WTC11 (cell line): ENCODE results near the gene E2F4. TPM values are rescaled to one million over a fixed set of nuclear protein-coding genes. Genes with fewer than 3 reads are reported as not detected.

Source experiments
- ATAC-seq: fragments of 200-7000 bp; cut with Tn5 transposase; 2 replicates; pipeline ENCODE4 v1.10.0; 2021; ENCODE audit warnings: mild to moderate bottlenecking, moderate library complexity
- CTCF ChIA-PET: fragments of 300-600 bp; sonication (Branson Sonifier 250); formaldehyde crosslinking; loops from one replicate; lab custom pipeline; 2021; ENCODE audit warnings: antibody characterized with exemption; lab: Charles Lee
- POLR2A ChIA-PET: fragments of 350-600 bp; sonication (Branson Sonifier 250); formaldehyde crosslinking; loops from one replicate; lab custom pipeline; 2021; ENCODE audit warnings: antibody characterized with exemption; lab: Charles Lee
- DNase-seq: peaks from one replicate; pipeline ENCODE4 v3.0.0; 2021; ENCODE audit warnings: low spot score
- H3K27ac Mint-ChIP-seq: 2 replicates; pipeline ENCODE4 v1.8.0; 2021; ENCODE audit warnings: mixed read lengths
- H3K27me3 Mint-ChIP-seq: 2 replicates; pipeline ENCODE4 v1.8.0; 2021; ENCODE audit warnings: low read depth, mild to moderate bottlenecking, moderate library complexity, mixed read lengths
- H3K36me3 Mint-ChIP-seq: 2 replicates; pipeline ENCODE4 v1.8.0; 2021; ENCODE audit warnings: mixed read lengths
- H3K4me1 Mint-ChIP-seq: 2 replicates; pipeline ENCODE4 v1.8.0; 2022; ENCODE audit warnings: mixed read lengths
- H3K4me3 Mint-ChIP-seq: 2 replicates; pipeline ENCODE4 v1.8.0; 2021; ENCODE audit warnings: mild to moderate bottlenecking, moderate library complexity, mixed read lengths
- H3K9me3 Mint-ChIP-seq: 2 replicates; pipeline ENCODE4 v1.8.0; 2021; ENCODE audit warnings: mixed read lengths
- AR ChIP-seq: fragments of 250-450 bp; sonication (Bioruptor Pico); IDR thresholded peaks from 2 replicates; pipeline ENCODE4 v1.9.0; 2021; ENCODE audit warnings: mild to moderate bottlenecking
- ARID4B ChIP-seq: sonication (generic); formaldehyde crosslinking; IDR thresholded peaks from 2 replicates; pipeline ENCODE4 v1.8.0; 2023; ENCODE audit warnings: missing genetic modification reagents, mild to moderate bottlenecking, borderline replicate concordance
- CREM ChIP-seq: sonication (generic); formaldehyde crosslinking; IDR thresholded peaks from 2 replicates; pipeline ENCODE4 v1.8.1; 2022; ENCODE audit warnings: mild to moderate bottlenecking, missing genetic modification reagents, moderate library complexity
- FOXK1 ChIP-seq: sonication (generic); formaldehyde crosslinking; IDR thresholded peaks from 2 replicates; pipeline ENCODE4 v1.8.0; 2022; ENCODE audit warnings: mild to moderate bottlenecking, moderate library complexity, missing genetic modification reagents
- FOXP1 ChIP-seq: sonication (generic); formaldehyde crosslinking; IDR thresholded peaks from 2 replicates; pipeline ENCODE4 v1.8.0; 2022; ENCODE audit warnings: missing genetic modification reagents, mild to moderate bottlenecking, moderate library complexity, borderline replicate concordance
- GABPB1 ChIP-seq: sonication (generic); formaldehyde crosslinking; IDR thresholded peaks from 2 replicates; pipeline ENCODE4 v1.8.1; 2023; ENCODE audit warnings: mild to moderate bottlenecking, missing genetic modification reagents
- JUN ChIP-seq: sonication (generic); formaldehyde crosslinking; IDR thresholded peaks from 2 replicates; pipeline ENCODE4 v1.8.0; 2023; ENCODE audit warnings: mild to moderate bottlenecking, missing genetic modification reagents
- KAT7 ChIP-seq: sonication (generic); formaldehyde crosslinking; IDR thresholded peaks from 2 replicates; pipeline ENCODE4 v1.8.1; 2023; ENCODE audit warnings: missing genetic modification reagents, mild to moderate bottlenecking, borderline replicate concordance
- NFATC4 ChIP-seq: fragments of 250-450 bp; sonication (Bioruptor Pico); IDR thresholded peaks from 2 replicates; pipeline ENCODE4 v1.9.0; 2021; ENCODE audit warnings: mild to moderate bottlenecking
- NFE2L1 ChIP-seq: sonication (generic); formaldehyde crosslinking; IDR thresholded peaks from 2 replicates; pipeline ENCODE4 v1.8.1; 2023; ENCODE audit warnings: missing genetic modification reagents
- NR1H2 ChIP-seq: sonication (generic); formaldehyde crosslinking; IDR thresholded peaks from 2 replicates; pipeline ENCODE4 v1.9.0; 2021; ENCODE audit warnings: mild to moderate bottlenecking, moderate library complexity, missing genetic modification reagents
- OVOL2 ChIP-seq: fragments of 250-450 bp; sonication (Bioruptor Pico); IDR thresholded peaks from 2 replicates; pipeline ENCODE4 v1.9.0; 2021; ENCODE audit warnings: mild to moderate bottlenecking, borderline replicate concordance
- RELA ChIP-seq: sonication (generic); formaldehyde crosslinking; IDR thresholded peaks from 2 replicates; pipeline ENCODE4 v1.8.1; 2022; ENCODE audit warnings: missing genetic modification reagents, mild to moderate bottlenecking, borderline replicate concordance
- SP1 ChIP-seq: sonication (generic); formaldehyde crosslinking; conservative IDR thresholded peaks from 2 replicates; pipeline ENCODE4 v1.8.1; 2022; ENCODE audit warnings: missing genetic modification reagents
- ZNF396 ChIP-seq: fragments of 250-450 bp; sonication (Bioruptor Pico); IDR thresholded peaks from 2 replicates; pipeline ENCODE4 v1.8.0; 2021; ENCODE audit warnings: mild to moderate bottlenecking, moderate library complexity, borderline replicate concordance
- total RNA-seq: library from RNA; stranded (reverse); gene quantifications from 3 replicates; pipeline ENCODE4 v1.2.3, GENCODE V29; 2021
- TF ChIP-seq, protein P1 (sequence below): sonication (generic); formaldehyde crosslinking; IDR thresholded peaks from 2 replicates; pipeline ENCODE4 v1.8.1; 2023; ENCODE audit warnings: mild to moderate bottlenecking, missing genetic modification reagents
- TF ChIP-seq, protein P2 (sequence below): fragments of 200-600 bp; IDR thresholded peaks from 2 replicates; pipeline ENCODE4 v1.8.0; 2022; ENCODE audit warnings: antibody characterized with exemption
- TF ChIP-seq, protein P3 (sequence below): sonication (generic); formaldehyde crosslinking; IDR thresholded peaks from 2 replicates; pipeline ENCODE4 v1.8.1; 2022; ENCODE audit warnings: missing genetic modification reagents, borderline replicate concordance

Gene E2F4
- total RNA-seq, 1 experiment from 2014 or later, result 85.0 TPM

- ATAC-seq, result no peak
- ChIA-PET CTCF (interaction anchor here (0.5 to 3.6 kb wide), 3 partner anchors 10 to 133 kb away, joined by 3 to 10 read pairs (median 4); no protein-coding TSS in a partner anchor), POLR2A (no interaction called here)
- Mint-ChIP-seq H3K27ac (no peak overlapping the region), H3K4me1 (no peaks in the 10 kb centered on the region), H3K4me3 (no peak overlapping the region), H3K9me3 (no peaks in the 10 kb centered on the region)
- no peak for TF ChIP-seq KAT7 (CRISPR knock-in tag)
- TF ChIP-seq, protein P1, sequence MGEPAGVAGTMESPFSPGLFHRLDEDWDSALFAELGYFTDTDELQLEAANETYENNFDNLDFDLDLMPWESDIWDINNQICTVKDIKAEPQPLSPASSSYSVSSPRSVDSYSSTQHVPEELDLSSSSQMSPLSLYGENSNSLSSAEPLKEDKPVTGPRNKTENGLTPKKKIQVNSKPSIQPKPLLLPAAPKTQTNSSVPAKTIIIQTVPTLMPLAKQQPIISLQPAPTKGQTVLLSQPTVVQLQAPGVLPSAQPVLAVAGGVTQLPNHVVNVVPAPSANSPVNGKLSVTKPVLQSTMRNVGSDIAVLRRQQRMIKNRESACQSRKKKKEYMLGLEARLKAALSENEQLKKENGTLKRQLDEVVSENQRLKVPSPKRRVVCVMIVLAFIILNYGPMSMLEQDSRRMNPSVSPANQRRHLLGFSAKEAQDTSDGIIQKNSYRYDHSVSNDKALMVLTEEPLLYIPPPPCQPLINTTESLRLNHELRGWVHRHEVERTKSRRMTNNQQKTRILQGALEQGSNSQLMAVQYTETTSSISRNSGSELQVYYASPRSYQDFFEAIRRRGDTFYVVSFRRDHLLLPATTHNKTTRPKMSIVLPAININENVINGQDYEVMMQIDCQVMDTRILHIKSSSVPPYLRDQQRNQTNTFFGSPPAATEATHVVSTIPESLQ (CRISPR knock-in tag), result no peak
- no peak for TF ChIP-seq FOXP1 (CRISPR knock-in tag)
- TF ChIP-seq GABPB1 (CRISPR knock-in tag), result no peak
- TF ChIP-seq CREM (CRISPR knock-in tag), result no peak
- TF ChIP-seq, protein P2, sequence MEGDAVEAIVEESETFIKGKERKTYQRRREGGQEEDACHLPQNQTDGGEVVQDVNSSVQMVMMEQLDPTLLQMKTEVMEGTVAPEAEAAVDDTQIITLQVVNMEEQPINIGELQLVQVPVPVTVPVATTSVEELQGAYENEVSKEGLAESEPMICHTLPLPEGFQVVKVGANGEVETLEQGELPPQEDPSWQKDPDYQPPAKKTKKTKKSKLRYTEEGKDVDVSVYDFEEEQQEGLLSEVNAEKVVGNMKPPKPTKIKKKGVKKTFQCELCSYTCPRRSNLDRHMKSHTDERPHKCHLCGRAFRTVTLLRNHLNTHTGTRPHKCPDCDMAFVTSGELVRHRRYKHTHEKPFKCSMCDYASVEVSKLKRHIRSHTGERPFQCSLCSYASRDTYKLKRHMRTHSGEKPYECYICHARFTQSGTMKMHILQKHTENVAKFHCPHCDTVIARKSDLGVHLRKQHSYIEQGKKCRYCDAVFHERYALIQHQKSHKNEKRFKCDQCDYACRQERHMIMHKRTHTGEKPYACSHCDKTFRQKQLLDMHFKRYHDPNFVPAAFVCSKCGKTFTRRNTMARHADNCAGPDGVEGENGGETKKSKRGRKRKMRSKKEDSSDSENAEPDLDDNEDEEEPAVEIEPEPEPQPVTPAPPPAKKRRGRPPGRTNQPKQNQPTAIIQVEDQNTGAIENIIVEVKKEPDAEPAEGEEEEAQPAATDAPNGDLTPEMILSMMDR, result no peak
- no peak for TF ChIP-seq JUN (CRISPR knock-in tag)
- no peak for TF ChIP-seq ARID4B (CRISPR knock-in tag)
- TF ChIP-seq OVOL2, result no peak
- TF ChIP-seq SP1 (CRISPR knock-in tag), result no peak
- TF ChIP-seq, all 79 proteins: peak for 0
- no peak for DNase-seq
- peaks cover 29% of the 10 kb centered on the region for H3K36me3 Mint-ChIP-seq
- H3K27me3 Mint-ChIP-seq, result peaks cover 7% of the 10 kb centered on the region
These were observed 46.2 kb upstream of the E2F4 start for GRCh38 chr16:67145746-67146145.

DNA sequence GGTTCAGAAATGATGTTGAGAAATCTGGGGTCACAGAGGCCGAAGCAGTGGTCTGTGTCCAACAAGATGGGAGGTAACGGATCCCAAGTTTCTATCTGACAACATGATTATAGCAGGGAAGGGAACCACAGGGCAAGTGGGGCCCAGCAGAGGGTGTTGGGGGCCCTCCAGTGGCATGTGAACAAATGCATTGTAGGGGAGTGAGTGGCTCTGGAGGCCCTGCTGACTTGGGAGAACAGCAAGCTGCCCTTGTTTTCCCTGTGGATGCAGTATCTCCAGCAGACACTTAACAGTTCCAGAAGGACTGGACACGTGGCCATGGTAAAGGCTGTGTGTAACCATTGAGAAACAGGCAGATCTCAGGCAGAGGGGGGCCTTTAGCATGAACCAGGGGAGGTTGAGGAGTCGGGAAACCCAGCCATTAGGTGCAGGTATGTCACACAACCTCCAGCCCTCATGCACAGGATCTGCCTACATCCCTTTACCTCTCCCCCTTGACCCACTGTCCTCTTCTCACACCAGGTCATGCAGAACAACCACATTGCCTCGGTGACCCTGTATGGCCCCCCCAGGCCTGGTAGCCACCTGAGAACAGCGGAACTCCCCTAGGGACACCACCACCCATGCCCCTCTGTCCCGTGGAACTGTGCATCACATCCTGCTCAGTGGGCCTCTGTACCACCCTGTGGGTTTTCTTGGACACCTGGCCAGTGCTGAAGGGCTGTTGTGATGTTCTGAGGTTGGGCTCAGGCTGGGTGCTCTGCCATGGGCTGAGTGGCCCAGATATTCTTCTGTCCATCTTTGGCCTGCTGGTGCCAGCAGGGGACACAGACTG lies 45.2 kb upstream of the E2F4 start:
- Mint-ChIP-seq H3K27me3 (peaks cover 16% of the 10 kb centered on the region), H3K4me1 (peaks cover 7% of the 10 kb centered on the region), H3K36me3 (peaks cover 25% of the 10 kb centered on the region), H3K4me3 (no peak overlapping the region), H3K27ac (no peak overlapping the region), H3K9me3 (no peaks in the 10 kb centered on the region)
- ATAC-seq (no peak), DNase-seq (no peak)
- POLR2A ChIA-PET, result no interaction called here
- CTCF ChIA-PET, result interaction anchor here (0.9 to 3.6 kb wide), 3 partner anchors 9 to 186 kb away, joined by 3 to 10 read pairs (median 4); partner anchors contain the start of gene CES3
- TF ChIP-seq NR1H2 (CRISPR knock-in tag) (no peak), ZNF396 (CRISPR knock-in tag) (no peak), NFATC4 (CRISPR knock-in tag) (no peak), RELA (CRISPR knock-in tag) (no peak), FOXP1 (CRISPR knock-in tag) (no peak), NFE2L1 (CRISPR knock-in tag) (no peak), FOXK1 (CRISPR knock-in tag) (no peak), AR (no peak)
- TF ChIP-seq, protein P3, sequence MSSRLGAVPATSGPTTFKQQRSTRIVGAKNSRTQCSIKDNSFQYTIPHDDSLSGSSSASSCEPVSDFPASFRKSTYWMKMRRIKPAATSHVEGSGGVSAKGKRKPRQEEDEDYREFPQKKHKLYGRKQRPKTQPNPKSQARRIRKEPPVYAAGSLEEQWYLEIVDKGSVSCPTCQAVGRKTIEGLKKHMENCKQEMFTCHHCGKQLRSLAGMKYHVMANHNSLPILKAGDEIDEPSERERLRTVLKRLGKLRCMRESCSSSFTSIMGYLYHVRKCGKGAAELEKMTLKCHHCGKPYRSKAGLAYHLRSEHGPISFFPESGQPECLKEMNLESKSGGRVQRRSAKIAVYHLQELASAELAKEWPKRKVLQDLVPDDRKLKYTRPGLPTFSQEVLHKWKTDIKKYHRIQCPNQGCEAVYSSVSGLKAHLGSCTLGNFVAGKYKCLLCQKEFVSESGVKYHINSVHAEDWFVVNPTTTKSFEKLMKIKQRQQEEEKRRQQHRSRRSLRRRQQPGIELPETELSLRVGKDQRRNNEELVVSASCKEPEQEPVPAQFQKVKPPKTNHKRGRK (CRISPR knock-in tag), result no peak
- TF ChIP-seq, protein P1 (CRISPR knock-in tag), result no peak
